Stimulated activated naive CD8-positive, alpha-beta T cell treated with anti-CD3 and anti-CD28 coated beads, Interleukin-15, Interleukin-2, amounts not matched to agents 100 ng/mL and 50 ng/mL, for 24 hours (primary cell): ENCODE data around the gene CAMTA1.

ENCODE experiments used
- H3K27ac Mint-ChIP-seq: one replicate; pipeline ENCODE4 v1.8.0; 2021; ENCODE audit warnings: mild to moderate bottlenecking, mixed read lengths
- H3K27me3 Mint-ChIP-seq: one replicate; pipeline ENCODE4 v1.8.0; 2021; ENCODE audit warnings: mixed read lengths
- H3K36me3 Mint-ChIP-seq: one replicate; pipeline ENCODE4 v1.8.0; 2021; ENCODE audit warnings: low read depth, mixed read lengths
- H3K4me1 Mint-ChIP-seq: one replicate; pipeline ENCODE4 v1.8.0; 2021; ENCODE audit warnings: low read depth, mixed read lengths
- H3K4me3 Mint-ChIP-seq: one replicate; pipeline ENCODE4 v1.8.0; 2021; ENCODE audit warnings: mild to moderate bottlenecking, mixed read lengths
- H3K9me3 Mint-ChIP-seq: one replicate; pipeline ENCODE4 v1.8.0; 2021; ENCODE audit warnings: mixed read lengths

Gene CAMTA1

DNA sequence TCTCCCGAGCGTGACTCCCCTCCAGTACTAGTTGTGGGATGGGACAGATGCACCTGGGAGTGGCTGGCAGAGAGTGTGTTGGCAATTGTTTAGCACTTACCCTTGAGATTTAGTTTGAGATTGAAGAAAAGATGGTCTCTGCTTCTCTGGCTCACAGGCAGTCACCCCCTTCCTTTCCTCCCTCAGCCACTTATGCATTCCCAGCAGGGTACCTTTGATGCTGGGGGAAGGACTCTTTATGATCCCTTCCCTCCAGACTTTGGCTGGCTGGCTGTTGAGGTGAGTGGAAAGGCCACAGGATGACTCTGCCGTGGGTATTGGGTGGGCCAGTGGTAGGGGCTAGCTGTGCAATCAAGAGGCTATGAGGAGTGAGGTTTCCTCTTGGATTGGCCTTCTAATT lies 236.8 kb downstream of the CAMTA1 start:
- Mint-ChIP-seq H3K27ac (no peak overlapping the region), H3K36me3 (no peaks in the 10 kb centered on the region), H3K27me3 (peaks cover 4% of the 10 kb centered on the region), H3K4me1 (no peaks in the 10 kb centered on the region), H3K9me3 (no peaks in the 10 kb centered on the region), H3K4me3 (no peak overlapping the region)

DNA sequence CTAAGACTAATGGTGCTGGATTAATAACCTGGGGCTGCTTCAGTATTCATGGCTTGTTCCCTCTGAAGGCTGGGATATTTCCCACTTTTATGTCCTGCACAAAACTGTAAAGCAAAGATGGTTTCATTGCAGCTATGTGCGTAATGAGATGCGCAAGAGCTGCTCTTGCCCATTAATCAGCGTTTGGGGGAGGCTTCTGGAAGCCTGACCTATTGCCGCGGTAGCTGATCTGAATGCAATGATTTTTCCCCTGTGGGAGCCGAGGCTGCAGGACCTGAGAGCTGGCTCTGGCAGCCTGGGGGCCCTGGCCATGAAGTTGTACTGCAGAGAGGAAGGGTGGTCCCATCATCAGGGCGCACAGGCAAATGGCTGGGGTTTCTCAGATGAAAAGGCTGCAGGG lies 239.8 kb downstream of the CAMTA1 start:
- no peaks in the 10 kb centered on the region for H3K9me3 Mint-ChIP-seq
- H3K27me3 Mint-ChIP-seq = peaks cover 4% of the 10 kb centered on the region
- H3K4me3 Mint-ChIP-seq = no peak overlapping the region
- no peak overlapping the region for H3K27ac Mint-ChIP-seq
- no peaks in the 10 kb centered on the region for H3K36me3 Mint-ChIP-seq
- H3K4me1 Mint-ChIP-seq = no peaks in the 10 kb centered on the region

DNA sequence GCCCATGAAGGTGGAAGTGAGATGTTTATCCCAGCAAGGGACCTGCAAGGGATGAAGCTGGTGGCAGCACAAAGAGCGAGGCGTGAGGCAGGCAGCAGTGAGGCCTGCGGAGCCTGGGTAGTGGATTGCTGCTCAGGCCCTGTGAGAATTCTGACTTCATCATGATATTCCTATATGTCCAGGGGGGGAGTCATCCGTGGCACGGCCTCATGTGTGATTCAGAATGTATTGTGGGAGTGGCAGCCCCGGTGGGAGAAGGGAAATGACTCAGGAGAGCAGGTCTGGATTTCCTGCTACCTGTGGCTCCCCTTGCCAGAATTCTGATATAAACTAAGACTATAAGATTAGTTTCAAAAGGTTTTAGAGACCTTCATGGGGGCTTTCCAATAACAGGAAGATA lies 240.9 kb downstream of the CAMTA1 start:
- Mint-ChIP-seq H3K36me3 (no peaks in the 10 kb centered on the region), H3K4me1 (no peaks in the 10 kb centered on the region), H3K4me3 (no peak overlapping the region), H3K27ac (no peak overlapping the region), H3K9me3 (no peaks in the 10 kb centered on the region), H3K27me3 (peaks cover 4% of the 10 kb centered on the region)

- Mint-ChIP-seq H3K27me3 (peaks cover 4% of the 10 kb centered on the region), H3K9me3 (peaks cover 10% of the 10 kb centered on the region), H3K36me3 (peaks cover 6% of the 10 kb centered on the region), H3K27ac (no peak overlapping the region), H3K4me3 (no peak overlapping the region), H3K4me1 (no peaks in the 10 kb centered on the region)
Observed at GRCh38 chr1:7032992-7033391, 247.7 kb downstream of the CAMTA1 start.

DNA sequence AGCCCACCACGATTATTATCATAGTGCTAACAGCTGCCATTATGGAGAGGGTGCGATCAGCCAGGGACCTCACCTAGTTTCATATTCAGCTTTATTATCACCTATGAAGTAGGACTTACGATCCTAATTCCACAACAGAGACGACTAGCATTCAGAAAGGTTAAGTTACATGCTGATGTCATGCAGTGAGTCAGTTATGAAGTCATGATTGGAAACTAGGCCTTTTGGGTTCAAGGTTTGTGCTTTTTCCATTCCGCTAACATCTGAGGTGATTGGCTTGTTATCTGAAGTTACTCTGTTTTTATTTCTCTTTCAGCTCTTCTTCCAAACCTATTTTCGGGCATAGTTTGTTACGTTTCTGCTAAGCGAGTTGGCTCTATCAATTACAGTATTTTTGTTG lies 251.1 kb downstream of the CAMTA1 start:
- H3K9me3 Mint-ChIP-seq = peaks cover 10% of the 10 kb centered on the region
- no peak overlapping the region for H3K4me3 Mint-ChIP-seq
- H3K4me1 Mint-ChIP-seq = no peaks in the 10 kb centered on the region
- peaks cover 6% of the 10 kb centered on the region for H3K36me3 Mint-ChIP-seq
- H3K27ac Mint-ChIP-seq = no peak overlapping the region
- H3K27me3 Mint-ChIP-seq = peaks cover 4% of the 10 kb centered on the region

- H3K4me3 Mint-ChIP-seq = no peak overlapping the region
Observed at GRCh38 chr1:7039590-7040220, 254.5 kb downstream of the CAMTA1 start.

GRCh38 chr1:7040969-7041695 lies 255.9 kb downstream of the CAMTA1 start:
- Mint-ChIP-seq H3K9me3 (no peaks in the 10 kb centered on the region), H3K27ac (no peak overlapping the region), H3K4me1 (no peaks in the 10 kb centered on the region), H3K36me3 (no peaks in the 10 kb centered on the region), H3K4me3 (no peak overlapping the region), H3K27me3 (peaks cover 4% of the 10 kb centered on the region)

More at GRCh38 chr1:7039590-7040220, 254.5 kb downstream of the CAMTA1 start:
- Mint-ChIP-seq H3K36me3 (no peaks in the 10 kb centered on the region), H3K9me3 (no peaks in the 10 kb centered on the region), H3K27ac (no peak overlapping the region), H3K4me1 (no peaks in the 10 kb centered on the region), H3K27me3 (peaks cover 4% of the 10 kb centered on the region)

- Mint-ChIP-seq H3K4me3 (no peak overlapping the region), H3K36me3 (no peaks in the 10 kb centered on the region), H3K9me3 (no peaks in the 10 kb centered on the region), H3K4me1 (no peaks in the 10 kb centered on the region), H3K27ac (no peak overlapping the region), H3K27me3 (peaks cover 4% of the 10 kb centered on the region)
Observed at GRCh38 chr1:7042322-7043190, 257.3 kb downstream of the CAMTA1 start.

DNA sequence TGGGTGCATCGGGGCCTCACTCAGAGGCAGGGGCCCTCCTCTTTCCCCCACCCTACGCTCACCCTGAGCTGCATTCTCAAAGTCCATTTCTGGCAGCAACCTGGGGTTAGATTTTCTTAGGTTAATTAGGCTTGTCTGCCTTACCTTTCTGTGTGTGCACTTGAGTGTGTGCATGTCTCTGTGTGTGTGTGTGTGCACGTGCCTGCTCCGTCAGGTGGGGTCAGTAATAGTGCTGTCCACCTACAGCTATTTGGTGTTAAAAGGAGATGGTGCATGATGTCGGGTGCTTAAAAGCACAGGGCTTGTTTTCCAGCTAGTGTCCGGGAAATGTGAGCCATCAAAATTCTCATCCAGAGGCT lies 257.9 kb downstream of the CAMTA1 start:
- H3K4me1 Mint-ChIP-seq = no peaks in the 10 kb centered on the region
- no peak overlapping the region for H3K27ac Mint-ChIP-seq
- H3K27me3 Mint-ChIP-seq = peaks cover 7% of the 10 kb centered on the region
- no peak overlapping the region for H3K4me3 Mint-ChIP-seq
- no peaks in the 10 kb centered on the region for H3K9me3 Mint-ChIP-seq
- H3K36me3 Mint-ChIP-seq = no peaks in the 10 kb centered on the region

GRCh38 chr1:7043719-7044535 lies 258.7 kb downstream of the CAMTA1 start:
- no peak overlapping the region for H3K4me3 Mint-ChIP-seq
- peaks cover 8% of the 10 kb centered on the region for H3K27me3 Mint-ChIP-seq
- H3K27ac Mint-ChIP-seq = no peak overlapping the region
- H3K4me1 Mint-ChIP-seq = no peaks in the 10 kb centered on the region
- H3K9me3 Mint-ChIP-seq = no peaks in the 10 kb centered on the region
- H3K36me3 Mint-ChIP-seq = no peaks in the 10 kb centered on the region

- no peaks in the 10 kb centered on the region for H3K4me1 Mint-ChIP-seq
- peaks cover 8% of the 10 kb centered on the region for H3K27me3 Mint-ChIP-seq
- no peaks in the 10 kb centered on the region for H3K9me3 Mint-ChIP-seq
- no peaks in the 10 kb centered on the region for H3K36me3 Mint-ChIP-seq
- H3K27ac Mint-ChIP-seq = no peak overlapping the region
- no peak overlapping the region for H3K4me3 Mint-ChIP-seq
Observed at GRCh38 chr1:7045897-7046296, 260.6 kb downstream of the CAMTA1 start.

DNA sequence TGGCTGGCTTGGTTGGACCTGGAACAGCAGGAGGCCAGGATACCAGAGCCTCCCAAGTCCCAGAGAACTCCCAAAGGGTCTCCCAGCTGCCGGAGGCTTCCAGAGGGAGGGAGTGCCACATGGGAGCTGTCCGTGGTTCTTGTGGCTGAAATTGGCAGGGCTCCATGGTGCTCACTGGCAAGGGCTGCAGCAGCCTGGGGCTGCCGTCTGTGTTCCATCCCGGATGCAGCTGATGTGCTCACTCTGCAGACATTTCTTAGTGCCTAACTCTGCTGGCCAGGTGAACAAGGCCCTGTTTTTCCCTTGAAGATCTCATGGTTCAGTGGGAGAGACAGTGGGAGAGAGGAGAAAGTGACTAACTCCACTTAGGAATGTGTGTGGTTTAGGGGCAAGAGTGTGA lies 261.1 kb downstream of the CAMTA1 start:
- peaks cover 8% of the 10 kb centered on the region for H3K27me3 Mint-ChIP-seq

GRCh38 chr1:7046891-7047290 lies 261.6 kb downstream of the CAMTA1 start:
- H3K27me3 Mint-ChIP-seq = peaks cover 8% of the 10 kb centered on the region
- no peaks in the 10 kb centered on the region for H3K36me3 Mint-ChIP-seq
- H3K9me3 Mint-ChIP-seq = no peaks in the 10 kb centered on the region
- no peak overlapping the region for H3K4me3 Mint-ChIP-seq
- H3K27ac Mint-ChIP-seq = no peak overlapping the region
- H3K4me1 Mint-ChIP-seq = no peaks in the 10 kb centered on the region

More for the DNA sequence above, 261.1 kb downstream of the CAMTA1 start:
- Mint-ChIP-seq H3K27ac (no peak overlapping the region), H3K4me3 (no peak overlapping the region), H3K4me1 (no peaks in the 10 kb centered on the region), H3K9me3 (no peaks in the 10 kb centered on the region), H3K36me3 (no peaks in the 10 kb centered on the region)

- H3K27me3 Mint-ChIP-seq = peaks cover 8% of the 10 kb centered on the region
- H3K4me1 Mint-ChIP-seq = no peaks in the 10 kb centered on the region
- no peaks in the 10 kb centered on the region for H3K9me3 Mint-ChIP-seq
- no peak overlapping the region for H3K4me3 Mint-ChIP-seq
- H3K27ac Mint-ChIP-seq = no peak overlapping the region
- H3K36me3 Mint-ChIP-seq = no peaks in the 10 kb centered on the region
Observed at GRCh38 chr1:7047866-7048265, 262.6 kb downstream of the CAMTA1 start.
